HG03460 (cell line): ENCODE results near the gene NAGS.
"Not testable (repeated sequence)": the region's sequence is repeated elsewhere in the genome, so short reads cannot be mapped to it uniquely, and the experiment has no call there.

Experiments
- ATAC-seq: cut with Tn5 transposase; IDR thresholded peaks from one replicate; pipeline ENCODE4 v1.9.1; 2021; ENCODE audit not compliant: unreplicated experiment

Gene NAGS

DNA sequence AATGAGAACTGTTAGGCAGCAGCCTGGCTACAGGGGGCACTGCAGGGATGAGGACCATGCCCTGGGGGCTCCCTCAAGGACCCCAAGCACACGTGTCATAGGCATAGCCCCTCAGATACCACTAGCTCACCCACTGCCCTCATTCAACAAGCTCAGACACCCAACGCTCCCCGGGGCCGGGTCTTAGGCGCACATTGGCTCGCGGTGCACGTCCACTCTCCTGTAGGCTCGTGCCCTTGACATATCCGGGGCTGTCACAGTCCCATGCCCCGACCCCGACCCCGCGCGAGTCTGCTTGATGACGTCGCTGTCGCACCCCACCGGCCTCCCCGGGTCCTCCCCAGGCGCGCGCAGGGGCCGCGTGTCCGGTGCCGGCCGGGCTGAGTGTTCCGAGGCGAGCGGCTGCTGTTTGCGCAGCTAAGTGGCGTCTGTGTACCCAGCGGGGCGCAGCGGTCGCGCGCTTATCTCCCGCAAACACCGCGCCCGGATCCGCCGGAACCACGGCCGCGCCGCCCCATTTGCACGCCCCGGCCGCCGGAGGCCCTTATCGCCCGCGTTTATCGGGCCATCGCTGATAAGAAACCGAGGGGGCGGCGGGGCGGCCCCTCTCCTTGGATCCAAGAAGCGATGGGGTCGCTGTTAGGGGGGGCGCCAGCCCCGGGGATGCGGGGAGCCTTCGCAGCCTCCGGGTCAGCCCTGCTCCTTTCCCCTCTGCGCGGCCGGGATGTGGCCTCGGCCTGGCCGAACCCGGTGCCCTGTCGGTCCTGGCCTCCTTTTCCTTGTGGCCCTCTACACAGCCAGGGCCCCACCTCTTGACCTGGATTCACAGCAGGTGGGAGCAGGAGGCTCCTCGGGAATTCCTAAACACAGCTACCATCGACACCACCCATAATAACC lies 20.7 kb upstream of the NAGS start:
- ATAC-seq: no peak

DNA sequence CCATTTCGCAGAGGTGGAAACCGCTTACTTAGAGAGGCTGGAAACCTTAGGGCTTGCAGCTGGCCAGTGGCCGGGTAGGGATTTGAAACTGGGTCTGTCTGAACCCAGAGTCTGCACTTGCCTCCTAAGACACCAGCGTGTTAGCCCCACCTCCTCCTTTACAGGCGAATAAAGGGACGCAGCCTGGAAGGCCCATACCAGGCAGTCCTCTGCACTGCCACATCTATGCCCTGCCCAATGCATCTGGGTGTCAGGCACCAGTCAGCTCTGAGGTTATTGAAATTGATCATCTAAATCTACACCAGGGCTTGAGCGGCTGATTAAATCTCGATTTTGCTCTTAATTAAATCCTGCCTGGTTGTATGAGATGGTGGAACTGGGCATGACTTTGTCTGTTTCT lies 19.9 kb upstream of the NAGS start:
- ATAC-seq: no peak

DNA sequence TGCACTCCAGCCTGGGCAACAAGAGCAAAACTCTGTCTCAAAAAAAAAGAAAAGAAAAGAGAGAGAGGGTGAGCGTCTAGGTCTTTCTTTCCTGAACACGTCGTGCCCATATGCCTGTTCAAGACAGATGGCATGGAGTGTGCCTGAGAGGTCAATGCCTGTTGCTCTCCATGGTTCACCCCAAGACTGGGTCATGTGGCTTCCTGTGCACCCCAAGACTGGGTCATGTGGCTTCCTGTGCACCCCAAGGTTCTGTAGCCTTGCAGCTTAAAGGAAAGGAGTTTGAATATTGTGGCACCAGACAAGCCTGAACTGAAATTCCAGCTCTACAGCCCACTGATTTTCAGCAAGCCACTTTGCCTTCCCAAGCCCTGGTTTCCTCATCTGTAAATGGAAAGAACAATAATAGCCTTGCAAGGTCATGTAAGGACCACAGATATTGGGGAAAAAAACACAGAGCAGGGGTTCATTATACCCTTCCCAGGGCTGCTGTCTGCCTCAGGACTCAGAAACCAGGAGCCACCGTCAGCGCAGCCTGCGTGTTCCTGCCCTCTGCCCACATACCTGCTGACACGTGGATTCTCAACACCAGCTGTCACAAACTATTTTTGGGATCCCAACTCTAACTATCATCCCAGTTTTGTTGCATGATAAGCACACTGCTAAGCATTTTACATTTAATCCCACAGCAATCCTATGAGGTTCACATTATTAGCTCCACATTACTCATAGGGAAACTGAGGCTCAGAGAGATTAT lies 18.0 kb upstream of the NAGS start:
- ATAC-seq: no peak

DNA sequence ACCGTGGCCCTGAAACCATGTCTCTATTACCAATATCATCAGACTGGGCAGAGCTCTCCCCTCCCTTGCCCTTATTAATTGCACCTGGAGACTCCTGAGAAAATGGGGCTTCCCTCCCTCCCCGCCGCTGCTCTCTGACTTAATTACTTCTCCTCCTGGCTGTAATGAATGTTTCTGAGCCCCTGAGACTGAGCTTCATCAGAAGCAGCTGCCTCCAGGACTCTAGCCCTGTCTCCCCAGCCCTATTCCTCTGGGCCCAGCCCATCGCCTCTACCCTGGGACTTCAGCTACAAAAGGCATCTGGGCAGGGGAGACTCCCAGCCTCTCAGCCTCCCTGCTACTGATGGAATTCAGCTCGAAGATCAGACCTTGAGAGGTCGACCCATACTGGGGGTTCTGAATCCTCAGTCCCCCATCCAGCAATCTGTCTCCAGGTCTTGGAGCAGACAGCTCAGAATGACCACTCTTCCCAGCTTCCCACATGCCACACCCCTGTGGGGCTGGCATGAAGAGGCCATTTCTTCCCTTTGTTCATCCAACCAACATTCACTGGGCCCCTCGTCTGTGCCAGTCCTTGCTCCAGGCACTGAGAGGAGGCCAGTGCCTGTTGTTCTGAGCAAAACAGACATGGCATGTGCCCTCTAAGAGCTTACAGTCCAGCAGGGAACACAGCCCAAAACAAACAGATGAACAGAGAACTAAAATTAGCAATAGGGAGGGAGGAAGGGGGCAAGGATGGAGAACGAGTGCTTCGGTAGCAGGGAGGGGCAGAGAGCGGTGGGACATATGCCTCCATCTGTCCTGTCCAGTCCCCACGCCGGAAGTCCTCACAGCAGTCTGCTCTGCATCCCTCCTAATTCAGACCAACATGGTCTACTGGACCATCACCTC lies 17.0 kb upstream of the NAGS start:
- ATAC-seq: no peak

DNA sequence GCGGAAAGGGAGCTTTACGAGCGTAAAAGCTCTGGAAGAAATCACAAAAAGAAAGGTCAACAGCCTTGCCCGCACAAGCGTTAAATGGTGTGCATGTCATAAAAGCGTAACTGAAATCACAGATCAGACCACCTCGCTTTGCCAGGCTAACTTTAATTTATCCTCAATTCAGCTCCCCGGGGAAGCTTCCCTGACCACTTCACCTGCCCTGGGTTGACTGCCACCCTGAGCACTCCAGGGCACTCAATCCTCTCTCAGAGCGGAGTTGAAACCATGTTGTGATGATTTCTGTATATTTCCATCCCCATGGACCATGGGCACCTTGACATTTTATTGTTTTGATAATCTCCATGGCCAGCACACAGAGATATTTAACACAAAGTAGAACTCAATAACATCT lies 16.1 kb upstream of the NAGS start:
- no peak for ATAC-seq

DNA sequence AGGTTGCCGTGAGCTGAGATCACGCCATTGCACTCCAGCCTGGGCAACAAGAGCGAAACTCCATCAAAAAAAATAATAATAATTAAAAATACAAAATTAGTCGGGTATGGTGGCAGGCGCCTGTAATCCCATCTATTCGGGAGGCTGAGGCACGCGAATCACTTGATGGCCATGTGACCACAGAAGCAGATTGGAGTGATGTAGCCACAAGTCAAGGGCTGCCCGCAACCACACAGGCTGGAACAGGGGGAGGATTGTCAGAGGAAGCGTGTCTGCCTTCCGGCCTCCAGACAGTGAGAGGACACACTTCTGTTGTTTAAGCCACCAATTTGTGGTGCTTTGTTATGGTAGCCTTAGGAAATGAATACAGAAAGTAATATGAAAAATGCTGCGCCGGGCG lies 11.8 kb upstream of the NAGS start:
- ATAC-seq: no peak

DNA sequence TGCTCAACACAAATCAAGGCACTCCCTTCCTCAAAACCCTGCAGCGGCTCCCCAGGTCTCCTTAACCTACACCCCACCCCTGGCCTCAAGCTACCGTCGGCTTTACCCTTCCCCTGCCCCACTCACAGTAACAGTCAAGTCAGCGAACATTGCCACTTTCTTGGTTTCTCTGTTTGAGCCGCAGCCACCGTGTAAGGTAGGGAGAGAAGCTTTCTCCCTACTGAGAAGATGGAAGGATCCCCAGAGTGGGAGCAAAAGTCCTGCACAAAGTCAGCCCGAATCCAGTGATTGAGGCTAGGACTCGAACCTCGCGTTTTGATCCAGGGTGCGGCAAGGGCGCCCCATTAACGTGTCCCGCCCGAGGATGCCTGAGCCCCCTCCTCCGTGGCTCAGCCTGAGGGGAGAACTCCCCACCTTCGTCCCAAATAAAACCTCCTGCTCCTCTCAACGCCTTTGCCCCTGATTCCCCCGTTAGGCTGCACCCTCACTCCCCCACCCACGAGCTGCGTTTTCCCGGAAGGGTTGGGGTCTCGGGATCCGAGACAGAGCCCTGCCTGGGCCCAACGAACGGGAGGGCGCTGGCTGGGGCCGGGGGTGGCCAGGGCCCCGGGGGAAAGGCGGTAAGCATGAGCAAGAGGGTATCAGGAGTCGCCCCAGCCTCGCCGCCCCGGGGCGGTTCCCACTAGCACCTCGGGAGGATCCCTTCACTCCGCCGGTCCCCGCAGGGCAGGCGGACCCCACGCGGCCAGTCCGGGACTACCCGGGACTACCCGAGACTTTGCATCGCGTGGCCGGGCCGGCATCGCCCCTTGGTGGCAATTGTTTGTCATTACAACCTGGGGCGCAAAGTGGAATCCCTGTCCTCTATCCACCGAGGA lies 9.9 kb upstream of the NAGS start:
- ATAC-seq: no peak

DNA sequence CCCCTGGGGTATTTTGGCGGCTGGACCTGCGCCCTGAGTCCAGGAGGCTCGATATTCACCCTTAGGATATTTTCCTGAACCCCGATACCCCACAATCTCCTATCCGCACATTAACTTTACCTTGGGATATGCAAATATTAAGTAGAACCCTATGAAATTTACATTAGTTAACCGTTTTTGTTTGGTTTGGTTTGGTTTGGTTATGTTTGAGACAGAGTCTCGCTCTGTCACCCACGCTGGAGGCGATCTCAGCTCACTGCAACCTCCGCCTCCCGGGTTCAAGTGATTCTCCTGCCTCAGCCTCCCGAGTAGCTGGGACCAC lies 9.3 kb upstream of the NAGS start:
- no peak for ATAC-seq

DNA sequence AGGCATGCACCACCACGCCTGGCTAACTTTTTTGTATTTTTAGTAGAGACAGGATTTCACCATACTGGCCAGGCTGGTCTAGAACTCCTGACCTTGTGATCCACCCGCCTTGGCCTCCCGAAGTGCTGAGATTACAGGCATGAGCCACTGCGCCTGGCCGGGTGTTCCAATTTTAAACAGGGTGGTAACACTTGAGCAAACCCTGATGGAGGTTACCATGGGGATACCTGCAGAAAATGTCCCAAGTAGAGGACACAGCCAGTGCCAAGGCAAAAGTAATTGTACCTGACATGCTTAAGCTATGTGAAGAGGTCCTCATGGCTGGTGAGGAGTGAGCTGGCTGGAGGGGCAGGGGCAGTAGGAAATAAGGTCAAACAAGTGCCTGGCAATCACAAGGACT lies 7.2 kb upstream of the NAGS start:
- not testable (repeated sequence) for ATAC-seq

DNA sequence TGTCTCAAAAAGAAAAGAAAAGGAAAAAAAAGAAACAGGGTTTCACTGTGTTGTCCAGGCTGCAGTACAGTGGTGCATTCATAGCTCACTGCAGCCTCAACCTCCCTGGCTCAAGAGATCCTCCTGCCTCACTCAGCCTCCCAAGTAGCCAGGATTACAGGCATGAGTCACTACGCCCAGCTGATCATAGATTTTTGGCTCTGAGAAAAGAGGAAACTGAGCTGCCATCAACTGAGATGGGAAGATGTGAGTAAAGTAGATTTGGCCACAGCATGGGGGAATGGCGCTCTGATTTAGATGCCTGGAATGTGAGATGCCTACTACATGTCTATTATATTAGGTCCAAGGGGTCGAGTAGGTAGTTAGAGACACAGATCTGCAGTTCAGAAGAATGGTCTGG lies 5.9 kb upstream of the NAGS start:
- no peak for ATAC-seq

DNA sequence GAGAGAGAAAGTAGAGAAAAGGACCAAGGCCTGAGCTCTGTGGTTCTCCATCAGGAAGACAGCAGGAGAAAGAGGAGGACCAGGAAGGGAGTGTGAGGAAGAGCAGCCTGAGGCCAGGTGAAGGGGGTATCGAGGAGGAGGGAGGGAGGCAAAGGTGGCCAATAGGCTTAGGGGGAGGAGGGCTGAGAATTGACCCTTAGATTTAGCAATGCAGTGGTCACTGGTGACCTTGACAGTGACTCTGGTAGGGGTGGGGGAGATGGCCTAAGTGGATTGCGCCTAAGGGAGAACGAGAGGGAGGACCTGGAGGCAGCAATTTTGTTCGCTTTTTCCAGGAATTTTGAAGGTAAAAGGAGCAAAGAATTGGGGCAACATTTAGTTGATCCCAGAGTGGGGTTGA lies 5.4 kb upstream of the NAGS start:
- ATAC-seq: no peak

DNA sequence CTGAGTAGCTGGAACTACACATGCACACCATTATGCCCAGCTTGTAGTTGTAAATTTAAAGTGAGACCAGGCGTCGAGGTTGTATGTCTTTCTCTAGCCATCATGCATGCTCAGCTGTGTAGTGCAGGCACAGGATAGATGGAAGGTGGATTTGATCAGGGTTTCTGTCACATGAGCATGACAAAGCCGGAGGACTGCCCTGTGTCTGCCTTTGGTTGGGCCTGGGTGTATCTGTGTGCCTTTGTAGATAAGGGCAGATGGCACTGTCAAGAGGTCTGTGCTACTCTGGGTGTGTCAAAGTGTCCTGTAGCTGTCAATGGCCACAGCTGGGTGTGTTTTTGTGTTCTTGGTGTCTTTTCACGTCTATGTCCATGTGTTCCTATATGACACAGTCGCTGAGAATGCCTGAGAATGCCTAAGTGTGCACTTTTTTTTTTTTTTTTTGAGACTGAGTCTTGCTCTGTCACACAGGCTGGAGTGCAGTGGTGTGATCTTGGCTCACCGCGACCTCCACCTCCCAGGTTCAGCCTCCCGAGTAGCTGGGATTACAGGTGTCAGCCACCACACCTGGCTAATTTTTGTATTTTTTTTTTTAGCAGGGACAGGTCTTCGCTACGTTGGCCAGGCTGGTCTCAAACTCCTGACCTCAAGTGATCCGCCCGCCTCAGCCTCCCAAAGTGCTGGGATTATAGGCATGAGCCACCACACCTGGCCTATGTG lies 4.1 kb upstream of the NAGS start:
- ATAC-seq: no peak

DNA sequence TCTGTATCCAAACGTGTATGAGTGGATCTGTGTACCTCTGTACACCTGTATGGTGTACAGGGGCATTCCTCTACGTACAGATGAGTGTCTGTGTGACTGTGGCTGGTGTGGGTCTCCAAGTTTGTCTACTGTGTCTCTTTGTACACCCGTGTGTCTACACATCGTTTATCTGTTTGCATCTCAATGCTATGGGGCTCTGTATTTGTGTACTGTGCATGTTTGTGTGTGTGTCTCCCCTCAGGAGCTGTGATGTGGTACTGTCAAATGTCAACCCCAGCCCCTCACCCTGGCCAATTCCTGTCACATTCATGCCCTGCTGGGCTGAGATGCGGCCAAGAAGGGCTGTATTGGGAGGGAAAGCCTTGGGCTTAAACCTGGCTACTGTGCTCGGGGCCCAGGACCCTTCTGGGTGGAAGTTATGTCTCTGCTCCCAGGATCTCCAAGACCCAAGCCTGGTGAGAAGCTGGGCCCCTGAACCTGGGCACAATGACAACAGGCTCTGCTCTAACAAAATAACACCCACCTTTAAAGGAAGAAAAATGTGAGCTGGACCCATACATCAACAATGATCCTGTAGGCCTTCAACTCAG lies 3.5 kb upstream of the NAGS start:
- no peak for ATAC-seq

DNA sequence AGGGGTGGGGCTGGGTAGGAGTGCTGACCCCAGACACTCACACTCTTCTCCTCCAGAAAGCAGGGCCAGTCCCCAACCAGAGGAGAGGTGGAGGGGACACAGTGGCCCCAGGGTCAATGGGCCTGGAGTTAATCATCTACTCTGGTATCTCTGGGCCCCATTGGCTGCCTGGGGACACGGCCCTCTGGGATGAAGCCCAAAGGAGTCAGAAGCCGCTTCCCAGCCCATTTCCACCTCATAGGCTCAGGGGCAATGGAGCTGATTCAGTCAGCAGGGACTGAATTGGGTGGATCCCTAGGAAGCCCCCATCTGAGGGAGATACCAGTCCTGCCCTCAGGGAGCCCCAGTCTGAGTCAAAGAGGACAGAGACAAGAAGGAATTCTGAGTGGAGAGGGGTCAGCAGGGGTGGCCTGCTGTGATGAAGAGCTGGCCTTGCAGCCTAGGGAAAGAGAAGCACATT lies 2.9 kb upstream of the NAGS start:
- no peak for ATAC-seq

DNA sequence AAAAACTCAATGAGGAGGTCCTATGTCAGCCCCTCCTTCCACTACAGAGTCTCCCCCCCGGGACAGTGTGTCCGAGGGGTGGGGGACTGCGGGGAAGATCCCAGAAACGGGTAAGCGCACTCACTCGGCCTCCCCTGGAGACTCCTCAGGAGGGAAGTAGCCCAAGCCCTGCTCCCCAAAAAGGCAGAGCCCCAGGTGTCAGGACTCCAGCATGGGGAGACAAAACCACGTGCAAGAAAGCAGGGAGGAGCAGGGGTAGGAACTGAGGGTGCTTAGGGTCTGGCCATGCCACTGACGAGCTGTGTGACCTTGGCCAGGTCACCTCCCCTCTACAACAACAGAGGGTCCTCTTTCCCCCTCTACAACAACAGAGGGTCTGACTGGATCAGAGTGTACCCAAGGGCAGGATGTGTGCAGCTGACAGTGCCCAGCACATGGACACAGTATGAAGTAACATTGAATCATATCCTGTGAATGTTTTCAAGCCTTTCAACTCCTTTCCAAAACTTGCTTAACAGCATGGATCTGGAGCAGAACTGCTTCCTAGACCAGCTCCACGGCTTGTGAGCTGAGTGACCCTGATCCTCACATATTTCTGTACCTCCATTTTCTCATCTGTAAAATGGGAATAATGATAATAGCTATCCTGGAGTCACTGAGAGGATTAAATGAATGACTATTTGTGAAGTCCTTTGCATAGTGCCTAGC lies 2.1 kb upstream of the NAGS start:
- no peak for ATAC-seq

DNA sequence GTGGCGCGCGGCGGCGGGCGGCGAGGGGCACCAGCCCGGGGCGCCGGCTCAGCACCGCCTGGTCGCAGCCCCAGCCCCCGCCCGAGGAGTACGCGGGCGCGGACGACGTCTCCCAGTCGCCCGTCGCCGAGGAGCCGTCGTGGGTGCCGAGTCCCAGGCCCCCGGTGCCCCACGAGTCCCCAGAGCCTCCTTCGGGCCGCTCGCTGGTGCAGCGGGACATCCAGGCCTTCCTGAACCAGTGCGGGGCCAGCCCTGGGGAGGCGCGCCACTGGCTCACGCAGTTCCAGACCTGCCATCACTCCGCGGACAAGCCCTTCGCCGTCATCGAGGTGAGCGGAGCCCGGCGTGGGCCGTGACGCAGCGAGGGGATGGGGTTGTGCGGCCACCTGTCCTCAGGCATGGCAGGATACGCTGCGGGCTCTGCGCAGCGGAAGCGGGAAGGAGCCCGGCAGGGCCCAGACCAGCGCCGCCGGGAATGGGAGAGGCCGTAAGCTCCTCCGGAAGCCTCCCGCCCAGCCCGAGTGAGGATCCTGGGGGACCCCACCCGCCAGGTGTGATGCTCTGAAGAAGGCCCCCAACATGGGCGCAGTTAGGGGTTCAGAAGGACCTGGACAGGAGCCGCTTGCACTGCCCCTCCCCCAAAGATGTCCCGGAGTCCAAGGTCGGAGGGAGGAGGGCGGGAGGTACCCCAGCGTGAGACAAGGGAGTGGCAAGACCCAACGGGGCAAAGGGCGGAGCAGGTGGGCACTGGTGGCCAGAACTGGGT lies 522 bp downstream of the NAGS start:
- ATAC-seq: no peak

DNA sequence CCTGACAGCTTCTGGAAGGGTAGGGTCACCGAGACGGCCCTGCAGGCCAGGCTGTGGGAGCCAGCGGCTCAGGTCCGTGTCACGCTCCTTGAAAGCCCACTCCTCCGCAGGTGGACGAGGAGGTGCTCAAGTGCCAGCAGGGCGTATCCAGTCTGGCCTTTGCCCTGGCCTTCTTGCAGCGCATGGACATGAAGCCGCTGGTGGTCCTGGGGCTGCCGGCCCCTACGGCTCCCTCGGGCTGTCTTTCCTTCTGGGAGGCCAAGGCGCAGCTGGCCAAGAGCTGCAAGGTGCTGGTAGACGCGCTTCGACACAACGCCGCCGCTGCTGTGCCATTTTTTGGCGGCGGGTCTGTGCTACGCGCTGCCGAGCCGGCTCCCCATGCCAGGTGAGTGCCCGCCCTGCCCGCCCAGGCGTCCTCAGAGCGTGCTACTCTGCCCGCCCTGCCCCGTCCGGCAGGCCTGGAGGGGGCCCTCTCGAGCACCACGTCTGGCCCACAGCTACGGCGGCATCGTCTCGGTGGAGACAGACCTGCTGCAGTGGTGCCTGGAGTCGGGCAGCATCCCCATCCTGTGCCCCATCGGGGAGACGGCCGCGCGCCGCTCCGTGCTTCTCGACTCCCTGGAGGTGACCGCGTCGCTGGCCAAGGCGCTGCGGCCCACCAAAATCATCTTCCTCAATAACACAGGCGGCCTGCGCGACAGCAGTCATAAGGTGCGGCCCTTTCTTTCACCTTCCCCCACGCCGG lies 1.3 kb downstream of the NAGS start:
- ATAC-seq: no peak

DNA sequence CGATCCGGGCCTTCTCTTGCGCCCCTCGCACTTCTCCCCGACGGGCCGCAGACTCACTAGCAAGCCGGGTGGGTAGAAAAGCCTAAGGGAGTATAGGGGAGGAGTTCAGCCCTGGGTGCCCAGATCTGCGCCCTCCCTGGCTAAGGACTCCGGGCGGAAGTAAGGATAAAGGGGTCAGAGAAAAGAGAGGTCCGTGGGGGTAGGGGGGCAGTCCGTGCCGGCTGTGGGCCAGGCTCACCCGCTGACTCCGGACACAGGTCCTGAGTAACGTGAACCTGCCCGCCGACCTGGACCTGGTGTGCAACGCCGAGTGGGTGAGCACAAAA lies 1.8 kb downstream of the NAGS start:
- ATAC-seq: no peak
